Measurements from ENCODE around the gene SSH2.

Gene SSH2

GRCh38 chr17:29918922-29919856 is 10.8 kb downstream of the SSH2 start:
- peak; percentile 92 for ATAC-seq
- TF ChIP-seq ISL1 (CRISPR knock-in tag; IDR thresholded peaks at IDR 0.05): peak; percentile 52
- TF ChIP-seq OSR1 (CRISPR knock-in tag; IDR thresholded peaks at IDR 0.05): no peak
- no peak for TF ChIP-seq ZNF8 (CRISPR knock-in tag; IDR thresholded peaks at IDR 0.05)
- TF ChIP-seq ARNTL (CRISPR knock-in tag; IDR thresholded peaks at IDR 0.05; ENCODE audit: borderline replicate concordance, low read depth): no peak

- ATAC-seq: no peak
- TF ChIP-seq ESRRG (CRISPR knock-in tag; IDR thresholded peaks at IDR 0.05): no peak
- no peak for TF ChIP-seq PATZ1 (CRISPR knock-in tag; IDR thresholded peaks at IDR 0.05; ENCODE audit: borderline replicate concordance)
- TF ChIP-seq OSR1 (CRISPR knock-in tag; IDR thresholded peaks at IDR 0.05): no peak
- TF ChIP-seq CREB5 (CRISPR knock-in tag; IDR thresholded peaks at IDR 0.05; ENCODE audit: low read depth): no peak
- no peak for TF ChIP-seq BACH2 (CRISPR knock-in tag; IDR thresholded peaks at IDR 0.05; ENCODE audit: borderline replicate concordance)
Measured at GRCh38 chr17:29918016-29918415, 12.0 kb downstream of the SSH2 start.

GRCh38 chr17:29914819-29915537 is 15.1 kb downstream of the SSH2 start:
- no peak for TF ChIP-seq CSRNP3 (CRISPR knock-in tag; IDR thresholded peaks at IDR 0.05)
- no peak for TF ChIP-seq SNAI2 (CRISPR knock-in tag; IDR thresholded peaks at IDR 0.05)
- TF ChIP-seq CREB5 (CRISPR knock-in tag; IDR thresholded peaks at IDR 0.05; ENCODE audit: low read depth): no peak
- TF ChIP-seq CSDC2 (CRISPR knock-in tag; IDR thresholded peaks at IDR 0.05): no peak
- TF ChIP-seq ZFP3 (CRISPR knock-in tag; IDR thresholded peaks at IDR 0.05): no peak
- TF ChIP-seq ESRRG (CRISPR knock-in tag; IDR thresholded peaks at IDR 0.05): no peak
- TF ChIP-seq ISL1 (CRISPR knock-in tag; IDR thresholded peaks at IDR 0.05): no peak
- TF ChIP-seq ZNF565 (CRISPR knock-in tag; conservative IDR thresholded peaks at IDR 0.05; ENCODE audit: low read depth): no peak
- TF ChIP-seq BACH2 (CRISPR knock-in tag; IDR thresholded peaks at IDR 0.05; ENCODE audit: borderline replicate concordance): no peak
- no peak for TF ChIP-seq OSR1 (CRISPR knock-in tag; IDR thresholded peaks at IDR 0.05)
- no peak for TF ChIP-seq POU6F1 (CRISPR knock-in tag; IDR thresholded peaks at IDR 0.05; ENCODE audit: borderline replicate concordance, low read depth)
- TF ChIP-seq RARB (CRISPR knock-in tag; IDR thresholded peaks at IDR 0.05): no peak
- no peak for TF ChIP-seq PATZ1 (CRISPR knock-in tag; IDR thresholded peaks at IDR 0.05; ENCODE audit: borderline replicate concordance)
- TF ChIP-seq ZNF70 (CRISPR knock-in tag; IDR thresholded peaks at IDR 0.05): no peak
- TF ChIP-seq PPARA (CRISPR knock-in tag; IDR thresholded peaks at IDR 0.05; ENCODE audit: borderline replicate concordance): no peak
- no peak for TF ChIP-seq GLIS3 (CRISPR knock-in tag; IDR thresholded peaks at IDR 0.05)
- TF ChIP-seq ARNTL (CRISPR knock-in tag; IDR thresholded peaks at IDR 0.05; ENCODE audit: borderline replicate concordance, low read depth): no peak
- no peak for TF ChIP-seq TCF4 (CRISPR knock-in tag; IDR thresholded peaks at IDR 0.05; ENCODE audit: borderline replicate concordance)
- TF ChIP-seq ZC3H10 (CRISPR knock-in tag; IDR thresholded peaks at IDR 0.05): no peak
- no peak for ATAC-seq
